SU-DHL-6 (cell line): Measurements from ENCODE around the gene PKP2.

Experiments used
- H2AFZ ChIP-seq: fragments of 200-600 bp; sonication (generic); 2 replicates; pipeline ENCODE4 v1.6.1; 2014; ENCODE audit warnings: low read depth, mild to moderate bottlenecking, moderate library complexity, mixed read lengths, antibody characterized with exemption, low read length; ENCODE audit not compliant: severe bottlenecking
- H3F3A ChIP-seq: fragments of 200-600 bp; shearing (Covaris generic); 2 replicates; pipeline ENCODE4 v1.6.0; 2016; ENCODE audit warnings: antibody characterized with exemption, mild to moderate bottlenecking; ENCODE audit not compliant: insufficient read depth
- H3K27ac ChIP-seq: fragments of 200-600 bp; sonication (generic); 2 replicates; pipeline ENCODE4 v1.5.1; 2016; ENCODE audit warnings: low read depth, mild to moderate bottlenecking, low read length, moderate library complexity, mixed read lengths
- H3K27me3 ChIP-seq: fragments of 200-600 bp; sonication (generic), shearing (Covaris generic); 2 replicates; pipeline ENCODE4 v1.6.0; 2014; ENCODE audit warnings: mild to moderate bottlenecking, low read length
- H3K36me3 ChIP-seq: fragments of 200-600 bp; sonication (generic); 2 replicates; pipeline ENCODE4 v1.6.1; 2014; ENCODE audit warnings: mild to moderate bottlenecking, low read length, mixed read lengths
- H3K4me2 ChIP-seq: fragments of 300-600, 200-600 bp; shearing (Covaris generic), sonication (generic); 2 replicates; pipeline ENCODE4 v1.6.0; 2014; ENCODE audit warnings: low read length, low read depth, mild to moderate bottlenecking; ENCODE audit not compliant: poor library complexity, severe bottlenecking
- H3K4me3 ChIP-seq: fragments of 200-600 bp; sonication (generic); 2 replicates; pipeline ENCODE4 v1.5.1; 2014; ENCODE audit warnings: antibody characterized with exemption, low read length, mild to moderate bottlenecking, mixed read lengths; ENCODE audit not compliant: insufficient read depth, poor library complexity, severe bottlenecking
- H3K79me2 ChIP-seq: fragments of 200-600 bp; sonication (generic); 2 replicates; pipeline ENCODE4 v1.6.1; 2014; ENCODE audit warnings: mild to moderate bottlenecking, low read length, moderate library complexity; ENCODE audit not compliant: insufficient read depth
- H3K9ac ChIP-seq: fragments of 200-600 bp; sonication (generic); 2 replicates; pipeline ENCODE4 v1.7.0; 2014; ENCODE audit warnings: mild to moderate bottlenecking, low read length
- H3K9me2 ChIP-seq: fragments of 200-600 bp; sonication (generic); replicated peaks from 2 replicates; pipeline ENCODE4 v1.6.1; 2014; ENCODE audit warnings: low read length; ENCODE audit not compliant: insufficient read depth
- H3K9me3 ChIP-seq: fragments of 200-600 bp; sonication (generic); 2 replicates; pipeline ENCODE4 v1.6.1; 2014; ENCODE audit warnings: low read length, mixed read lengths; ENCODE audit not compliant: insufficient read depth
- H4K20me1 ChIP-seq: fragments of 200-600 bp; sonication (generic); 2 replicates; pipeline ENCODE4 v1.6.1; 2014; ENCODE audit warnings: low read depth, mild to moderate bottlenecking, antibody characterized with exemption, low read length, moderate library complexity, mixed read lengths
- EZH2phosphoT487 ChIP-seq: fragments of 200-600 bp; sonication (generic), shearing (Covaris generic); conservative IDR thresholded peaks from 2 replicates; pipeline ENCODE4 v1.6.1; 2018; ENCODE audit warnings: mild to moderate bottlenecking, antibody characterized with exemption, low read length, moderate library complexity, mixed read lengths
- TF ChIP-seq, protein P1 (sequence below): fragments of 200-600 bp; sonication (generic); IDR thresholded peaks from one replicate; pipeline ENCODE4 v1.5.1; 2017; ENCODE audit warnings: antibody characterized with exemption, mild to moderate bottlenecking, low read length, moderate library complexity; ENCODE audit not compliant: insufficient read depth, poor library complexity, severe bottlenecking

The PKP2 gene

DNA sequence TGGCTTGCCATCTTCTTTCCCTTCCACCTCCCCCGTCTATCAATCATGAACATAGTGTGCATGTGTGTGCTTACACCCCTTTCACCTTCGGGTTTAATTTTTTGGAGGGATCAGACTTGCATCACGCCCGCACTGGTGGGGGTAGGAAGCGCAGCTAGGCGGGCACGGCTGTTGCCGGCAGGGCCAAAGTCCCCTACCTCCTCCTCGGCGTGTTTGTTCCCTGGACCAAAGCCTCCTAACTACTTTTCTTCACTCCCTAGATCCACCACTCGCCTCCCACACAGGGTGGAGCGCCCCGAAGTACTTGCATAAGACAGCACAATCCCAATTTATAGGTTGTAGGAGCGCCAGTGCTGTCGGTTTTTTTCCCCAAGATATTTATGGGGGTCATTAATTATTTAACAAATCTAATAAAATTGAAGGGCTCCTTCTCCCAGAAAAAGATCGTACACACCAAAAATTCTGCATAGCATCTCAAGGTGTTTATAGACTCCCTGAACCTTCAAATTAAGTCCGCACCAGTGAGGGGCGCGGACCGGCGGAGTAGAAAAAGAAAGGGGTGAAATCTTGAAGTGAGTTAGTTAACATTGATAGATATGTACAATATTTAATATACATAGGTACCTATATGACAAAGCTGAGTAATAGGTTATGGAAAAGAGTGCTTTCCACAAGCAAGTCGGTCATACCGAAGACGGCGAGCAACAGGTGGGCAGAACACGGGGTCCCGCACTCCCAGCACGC lies 717 bp downstream of the PKP2 start:
- peak overlapping the region; percentile 43 for H3K4me2 ChIP-seq
- no peaks in the 10 kb centered on the region for H3K79me2 ChIP-seq
- TF ChIP-seq, protein P1, sequence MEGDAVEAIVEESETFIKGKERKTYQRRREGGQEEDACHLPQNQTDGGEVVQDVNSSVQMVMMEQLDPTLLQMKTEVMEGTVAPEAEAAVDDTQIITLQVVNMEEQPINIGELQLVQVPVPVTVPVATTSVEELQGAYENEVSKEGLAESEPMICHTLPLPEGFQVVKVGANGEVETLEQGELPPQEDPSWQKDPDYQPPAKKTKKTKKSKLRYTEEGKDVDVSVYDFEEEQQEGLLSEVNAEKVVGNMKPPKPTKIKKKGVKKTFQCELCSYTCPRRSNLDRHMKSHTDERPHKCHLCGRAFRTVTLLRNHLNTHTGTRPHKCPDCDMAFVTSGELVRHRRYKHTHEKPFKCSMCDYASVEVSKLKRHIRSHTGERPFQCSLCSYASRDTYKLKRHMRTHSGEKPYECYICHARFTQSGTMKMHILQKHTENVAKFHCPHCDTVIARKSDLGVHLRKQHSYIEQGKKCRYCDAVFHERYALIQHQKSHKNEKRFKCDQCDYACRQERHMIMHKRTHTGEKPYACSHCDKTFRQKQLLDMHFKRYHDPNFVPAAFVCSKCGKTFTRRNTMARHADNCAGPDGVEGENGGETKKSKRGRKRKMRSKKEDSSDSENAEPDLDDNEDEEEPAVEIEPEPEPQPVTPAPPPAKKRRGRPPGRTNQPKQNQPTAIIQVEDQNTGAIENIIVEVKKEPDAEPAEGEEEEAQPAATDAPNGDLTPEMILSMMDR = no peak
- TF ChIP-seq EZH2phosphoT487 = no peak
- no peaks in the 10 kb centered on the region for H3K9me3 ChIP-seq
- no peak overlapping the region for H3K27ac ChIP-seq
- H4K20me1 ChIP-seq = no peaks in the 10 kb centered on the region
- H3K27me3 ChIP-seq = no peaks in the 10 kb centered on the region
- H3F3A ChIP-seq = no peaks in the 10 kb centered on the region
- H3K9ac ChIP-seq = peak overlapping the region; percentile 39; the same call in 1 of the 2 replicates
- H3K4me3 ChIP-seq = peak overlapping the region; percentile 42
- no peak overlapping the region for H2AFZ ChIP-seq
- H3K9me2 ChIP-seq = no peaks in the 10 kb centered on the region
- H3K36me3 ChIP-seq = no peaks in the 10 kb centered on the region

DNA sequence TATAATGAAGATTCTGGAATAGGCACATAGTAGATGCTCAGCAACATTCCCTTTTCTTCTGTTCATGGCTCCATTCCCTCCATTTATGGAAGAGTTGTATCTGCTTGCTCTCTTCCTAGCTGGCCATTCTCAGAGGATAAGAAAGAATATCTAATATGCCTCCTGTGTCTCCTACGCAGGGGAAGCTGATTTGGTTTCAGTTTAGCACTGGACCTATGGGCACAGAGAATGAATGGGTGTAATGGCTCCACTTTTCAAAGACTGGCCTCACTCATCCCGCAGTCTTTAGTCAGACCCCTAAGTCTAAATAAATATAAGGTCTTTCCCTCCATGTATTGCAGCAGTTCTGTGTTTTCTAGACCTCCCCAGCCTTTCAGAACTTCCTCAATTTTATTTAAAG lies 2.0 kb downstream of the PKP2 start:
- no peaks in the 10 kb centered on the region for H3K79me2 ChIP-seq
- no peaks in the 10 kb centered on the region for H3K9me2 ChIP-seq
- H4K20me1 ChIP-seq = no peaks in the 10 kb centered on the region
- no peak overlapping the region for H3K4me3 ChIP-seq
- no peaks in the 10 kb centered on the region for H3K36me3 ChIP-seq
- no peaks in the 10 kb centered on the region for H3K9me3 ChIP-seq
- no peak overlapping the region for H2AFZ ChIP-seq
- TF ChIP-seq, protein P1 = no peak
- no peak for TF ChIP-seq EZH2phosphoT487
- no peak overlapping the region for H3K4me2 ChIP-seq
- no peaks in the 10 kb centered on the region for H3F3A ChIP-seq
- H3K27ac ChIP-seq = no peak overlapping the region
- no peak overlapping the region for H3K9ac ChIP-seq
- no peaks in the 10 kb centered on the region for H3K27me3 ChIP-seq

GRCh38 chr12:32893458-32893857 lies 3.1 kb downstream of the PKP2 start:
- no peak overlapping the region for H3K4me3 ChIP-seq
- H3K9ac ChIP-seq = no peak overlapping the region
- H2AFZ ChIP-seq = no peak overlapping the region
- H3K4me2 ChIP-seq = no peak overlapping the region
- H3F3A ChIP-seq = no peaks in the 10 kb centered on the region
- H3K27me3 ChIP-seq = no peaks in the 10 kb centered on the region
- no peaks in the 10 kb centered on the region for H4K20me1 ChIP-seq
- no peaks in the 10 kb centered on the region for H3K36me3 ChIP-seq
- no peaks in the 10 kb centered on the region for H3K9me3 ChIP-seq
- H3K9me2 ChIP-seq = no peaks in the 10 kb centered on the region
- TF ChIP-seq EZH2phosphoT487 = no peak
- TF ChIP-seq, protein P1 = no peak
- H3K27ac ChIP-seq = no peak overlapping the region
- H3K79me2 ChIP-seq = no peaks in the 10 kb centered on the region
